D721Med (cell line): ENCODE measurements around the gene NEDD9.

Experiments used
- DNase-seq: peaks from one replicate; pipeline ENCODE4 v3.0.0; 2011; ENCODE audit warnings: low spot score; ENCODE audit not compliant: insufficient read length
- FAIRE-seq: peaks from 2 replicates; lab custom pipeline; 2011; peaks lifted over from hg19 to GRCh38; lab: Jason Lieb, UNC
- TF ChIP-seq, protein P1 (sequence below): IDR thresholded peaks from 2 replicates; pipeline ENCODE4 v1.5.1; 2012; ENCODE audit warnings: mild to moderate bottlenecking, control low read depth; ENCODE audit not compliant: insufficient read depth; ENCODE audit errors: missing control alignments

The NEDD9 gene

GRCh38 chr6:11222385-11223277 is 9.8 kb downstream of the NEDD9 start:
- TF ChIP-seq, protein P1, sequence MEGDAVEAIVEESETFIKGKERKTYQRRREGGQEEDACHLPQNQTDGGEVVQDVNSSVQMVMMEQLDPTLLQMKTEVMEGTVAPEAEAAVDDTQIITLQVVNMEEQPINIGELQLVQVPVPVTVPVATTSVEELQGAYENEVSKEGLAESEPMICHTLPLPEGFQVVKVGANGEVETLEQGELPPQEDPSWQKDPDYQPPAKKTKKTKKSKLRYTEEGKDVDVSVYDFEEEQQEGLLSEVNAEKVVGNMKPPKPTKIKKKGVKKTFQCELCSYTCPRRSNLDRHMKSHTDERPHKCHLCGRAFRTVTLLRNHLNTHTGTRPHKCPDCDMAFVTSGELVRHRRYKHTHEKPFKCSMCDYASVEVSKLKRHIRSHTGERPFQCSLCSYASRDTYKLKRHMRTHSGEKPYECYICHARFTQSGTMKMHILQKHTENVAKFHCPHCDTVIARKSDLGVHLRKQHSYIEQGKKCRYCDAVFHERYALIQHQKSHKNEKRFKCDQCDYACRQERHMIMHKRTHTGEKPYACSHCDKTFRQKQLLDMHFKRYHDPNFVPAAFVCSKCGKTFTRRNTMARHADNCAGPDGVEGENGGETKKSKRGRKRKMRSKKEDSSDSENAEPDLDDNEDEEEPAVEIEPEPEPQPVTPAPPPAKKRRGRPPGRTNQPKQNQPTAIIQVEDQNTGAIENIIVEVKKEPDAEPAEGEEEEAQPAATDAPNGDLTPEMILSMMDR = no peak
- FAIRE-seq (no peak), DNase-seq (no peak)

- TF ChIP-seq, protein P1 = no peak
- FAIRE-seq (no peak), DNase-seq (no peak)
Measured at GRCh38 chr6:11221623-11222384, 10.7 kb downstream of the NEDD9 start.

DNA sequence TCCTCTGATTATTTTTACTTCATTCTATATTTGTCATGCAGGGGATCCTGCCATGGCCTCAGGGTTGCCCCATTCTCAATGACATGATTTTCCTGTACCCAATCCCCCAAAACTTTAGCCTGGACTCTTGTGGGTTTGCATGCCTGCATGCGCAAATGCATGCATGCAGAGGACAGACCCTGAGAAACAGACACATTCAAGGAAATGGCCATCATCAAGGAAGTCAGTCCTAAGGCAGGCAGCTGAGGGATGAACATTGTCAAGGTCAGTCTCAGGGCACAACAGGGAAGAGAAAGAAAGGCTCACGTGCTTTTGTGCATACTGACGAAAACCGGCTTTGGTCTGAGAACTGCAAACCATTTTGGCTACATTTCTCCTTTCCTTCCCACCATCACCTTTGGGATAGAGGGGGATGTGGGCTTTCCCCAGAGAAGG is 13.1 kb downstream of the NEDD9 start:
- TF ChIP-seq, protein P1 = no peak
- DNase-seq (no peak), FAIRE-seq (no peak)

GRCh38 chr6:11218538-11219399 is 13.7 kb downstream of the NEDD9 start:
- TF ChIP-seq, protein P1 = no peak
- DNase-seq = no peak
- no peak for FAIRE-seq

DNA sequence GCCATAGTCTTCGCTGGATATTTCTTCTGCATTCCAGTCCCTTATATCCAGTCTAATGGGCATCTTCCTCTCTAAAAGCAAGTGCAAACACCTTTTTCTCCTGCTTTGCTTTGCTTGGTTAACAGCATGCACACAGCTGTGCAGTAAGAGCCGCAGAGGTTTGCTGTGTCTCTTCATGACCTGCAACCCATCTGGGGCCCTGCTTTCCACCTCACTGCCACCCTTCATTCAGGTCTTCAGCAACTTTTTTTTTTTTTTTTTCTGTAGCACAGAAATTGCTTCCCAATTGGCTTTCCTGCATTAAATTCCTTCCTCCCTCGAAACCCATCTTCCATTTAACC is 14.4 kb downstream of the NEDD9 start:
- FAIRE-seq (no peak), DNase-seq (no peak)
- TF ChIP-seq, protein P1 = no peak

DNA sequence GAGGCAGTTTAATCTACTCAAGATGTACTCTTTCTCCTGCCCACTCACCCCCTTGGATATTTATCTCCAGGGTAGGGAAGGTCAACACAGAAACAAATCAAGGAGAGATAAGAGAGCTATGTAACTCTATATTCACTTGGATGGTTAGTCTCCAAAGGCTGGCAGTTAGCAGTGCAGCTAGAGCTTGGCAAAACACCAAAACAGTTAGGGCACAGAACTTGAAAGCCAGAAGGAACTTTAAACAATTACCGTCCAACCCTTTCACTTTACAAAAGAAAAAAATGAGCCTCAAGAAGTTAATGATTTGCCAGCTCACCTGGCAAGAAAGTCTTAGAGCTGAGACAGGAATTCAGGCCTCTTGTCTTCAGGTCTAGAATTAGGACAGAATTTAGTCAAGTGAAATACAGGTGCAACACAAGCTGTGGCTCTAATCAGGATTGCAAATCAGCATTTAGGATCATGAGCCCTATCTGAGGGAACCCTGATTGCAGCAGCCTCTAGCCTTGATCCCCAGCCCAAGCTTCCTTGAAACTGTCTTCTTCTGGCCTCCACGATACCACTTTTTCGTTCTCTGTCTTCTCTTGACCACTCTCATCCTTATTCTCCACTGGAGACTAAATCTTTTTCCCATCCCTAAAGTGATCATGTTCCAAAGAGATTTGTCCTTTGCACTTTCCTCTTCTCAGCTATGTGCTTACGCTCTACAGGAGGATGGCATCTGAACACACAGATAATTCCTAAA is 14.9 kb downstream of the NEDD9 start:
- no peak for DNase-seq

More for the DNA sequence above, 14.9 kb downstream of the NEDD9 start:
- TF ChIP-seq, protein P1 = no peak
- no peak for FAIRE-seq
